ENCODE measurements around the gene LRP1B. TPM values are rescaled to one million over a fixed set of nuclear protein-coding genes. Genes with fewer than 3 reads are reported as not detected.

The LRP1B gene
- polyA plus RNA-seq, 2 of the 4 experiments (the other 2 are of a cell fraction): 0.03 TPM; not detected in 1

- WGBS (ENCODE audit: missing lambda C conversion rate): 86% methylated on average over 4 of the region's 4 CpGs
- CTCF ChIA-PET: no interaction called here
- Histone ChIP-seq H3K9me3 (no peaks in the 10 kb centered on the region), H3K4me2 (no peak overlapping the region), H3K4me1 (no peaks in the 10 kb centered on the region), H3K27ac (no peak overlapping the region), H3K4me3 (no peak overlapping the region)
- DNase-seq (ENCODE audit: low read depth in 1 of 2, low spot score in 1 of 2) (no peak), ATAC-seq (no peak), FAIRE-seq (no peak)
- TF ChIP-seq MAFK (IDR thresholded peaks at IDR 0.05; ENCODE audit: partially characterized antibody) (peak; percentile 57), ZFP36 (IDR thresholded peaks at IDR 0.05; ENCODE audit: borderline replicate concordance, partially characterized antibody) (no peak)
- POLR2A ChIA-PET: no interaction called here
Measured at GRCh38 chr2:141313972-141314371, 816.8 kb downstream of the LRP1B start.

GRCh38 chr2:141311430-141311829 is 819.4 kb downstream of the LRP1B start:
- FAIRE-seq: no peak
- no peaks in the 10 kb centered on the region for H3K9me3 ChIP-seq
- no peak overlapping the region for H3K4me3 ChIP-seq
- no peak overlapping the region for H3K27ac ChIP-seq
- TF ChIP-seq CTCF (IDR thresholded peaks at IDR 0.05): no peak
- no peak for TF ChIP-seq ZFP36 (IDR thresholded peaks at IDR 0.05; ENCODE audit: borderline replicate concordance, partially characterized antibody)
- no peak for TF ChIP-seq HDAC2 (IDR thresholded peaks at IDR 0.05)
- no peak for TF ChIP-seq NR3C1 (IDR thresholded peaks at IDR 0.05)
- no peak for TF ChIP-seq PHF8 (IDR thresholded peaks at IDR 0.05; ENCODE audit: borderline replicate concordance, low read depth)
- TF ChIP-seq HEYL (CRISPR knock-in tag; IDR thresholded peaks at IDR 0.05): no peak
- TF ChIP-seq BHLHE40 (IDR thresholded peaks at IDR 0.05; ENCODE audit: low read depth, low read length): no peak
- no peak for TF ChIP-seq NFE2L2 (conservative IDR thresholded peaks at IDR 0.05; ENCODE audit: low read length)
- CTCF ChIA-PET: no interaction called here
- H3K4me2 ChIP-seq: no peak overlapping the region
- ATAC-seq: no peak
- no peaks in the 10 kb centered on the region for H3K4me1 ChIP-seq
- DNase-seq (ENCODE audit: low read depth in 1 of 2, low spot score in 1 of 2): no peak
- POLR2A ChIA-PET: no interaction called here

GRCh38 chr2:141306368-141306767 is 824.4 kb downstream of the LRP1B start:
- no peak for ATAC-seq
- FAIRE-seq: no peak
- Histone ChIP-seq H3K27ac (no peak overlapping the region), H3K4me2 (no peak overlapping the region), H3K9me3 (no peaks in the 10 kb centered on the region), H3K4me1 (no peaks in the 10 kb centered on the region), H3K4me3 (no peak overlapping the region)
- TF ChIP-seq ELK1 (IDR thresholded peaks at IDR 0.05; ENCODE audit: low read depth, low read length) (no peak), MAFK (IDR thresholded peaks at IDR 0.05; ENCODE audit: partially characterized antibody) (peak; percentile 50)
- POLR2A ChIA-PET: no interaction called here
- CTCF ChIA-PET: interaction anchor here (0.6 kb wide), 1 partner anchor 558 kb away, joined by 4 read pairs; no protein-coding TSS in a partner anchor
- no peak for DNase-seq (ENCODE audit: low read depth in 1 of 2, low spot score in 1 of 2)

- no peak overlapping the region for H3K27ac ChIP-seq
- ChIA-PET POLR2A (no interaction called here), CTCF (no interaction called here)
- no peak overlapping the region for H3K4me2 ChIP-seq
- DNase-seq (ENCODE audit: low read depth in 1 of 2, low spot score in 1 of 2) (no peak), ATAC-seq (no peak), FAIRE-seq (no peak)
- no peaks in the 10 kb centered on the region for H3K4me1 ChIP-seq
- no peaks in the 10 kb centered on the region for H3K9me3 ChIP-seq
- 27% methylated on average over 2 of the region's 2 CpGs for WGBS (ENCODE audit: missing lambda C conversion rate)
- no peak overlapping the region for H3K4me3 ChIP-seq
- TF ChIP-seq REST (IDR thresholded peaks at IDR 0.05): no peak
- TF ChIP-seq EP300 (IDR thresholded peaks at IDR 0.05): no peak
- no peak for TF ChIP-seq TFCP2L1 (CRISPR knock-in tag; IDR thresholded peaks at IDR 0.05)
- TF ChIP-seq CHD4 (IDR thresholded peaks at IDR 0.05; ENCODE audit: borderline replicate concordance): no peak
- TF ChIP-seq RAD21 (conservative IDR thresholded peaks at IDR 0.05 in 1 of 2, IDR thresholded peaks at IDR 0.05 in 1 of 2): no peak
- TF ChIP-seq MAFK (IDR thresholded peaks at IDR 0.05; ENCODE audit: partially characterized antibody): no peak
- TF ChIP-seq ZFP36 (IDR thresholded peaks at IDR 0.05; ENCODE audit: borderline replicate concordance, partially characterized antibody): no peak
- no peak for TF ChIP-seq RNF2 (IDR thresholded peaks at IDR 0.05; ENCODE audit: borderline replicate concordance, low read depth)
- no peak for TF ChIP-seq SREBF2 (IDR thresholded peaks at IDR 0.05)
- TF ChIP-seq CTCF (IDR thresholded peaks at IDR 0.05): no peak
- TF ChIP-seq HOXA7 (CRISPR knock-in tag; IDR thresholded peaks at IDR 0.05): no peak
- no peak for TF ChIP-seq POLR2A (IDR thresholded peaks at IDR 0.05; ENCODE audit: low read length)
- no peak for TF ChIP-seq ELK1 (IDR thresholded peaks at IDR 0.05; ENCODE audit: low read depth, low read length)
- TF ChIP-seq RARB (CRISPR knock-in tag; IDR thresholded peaks at IDR 0.05): no peak
- TF ChIP-seq EHF (CRISPR knock-in tag; IDR thresholded peaks at IDR 0.05): no peak
Measured at GRCh38 chr2:141301551-141301950, 829.3 kb downstream of the LRP1B start.

Measured in A549 (cell line).